Activated CD8-positive, alpha-beta T cell treated with anti-CD3 and anti-CD28 coated beads, Interleukin-2, amount 10 ng/mL, durations not matched to agents 7 days and 5 days (primary cell): Measurements from ENCODE around the gene PLLP. TPM values are rescaled to one million over a fixed set of nuclear protein-coding genes. Genes with fewer than 3 reads are reported as not detected.

ENCODE experiments used
- ATAC-seq: fragments of 150-1000 bp; cut with Tn5 transposase; one replicate; pipeline ENCODE4 v1.10.0; 2021; ENCODE audit warnings: moderate library complexity
- CTCF ChIA-PET: fragments of 350-600 bp; sonication (Branson Sonifier 250); formaldehyde crosslinking; loops from one replicate; lab custom pipeline; 2021; ENCODE audit warnings: antibody characterized with exemption; lab: Charles Lee
- POLR2A ChIA-PET: fragments of 350-600 bp; sonication (Branson Sonifier 250); formaldehyde crosslinking; loops from one replicate; lab custom pipeline; 2021; ENCODE audit warnings: antibody characterized with exemption; lab: Charles Lee
- DNase-seq: peaks from one replicate; pipeline ENCODE4 v3.0.0-alpha.2; 2020
- H3K27ac Mint-ChIP-seq: one replicate; pipeline ENCODE4 v1.8.0; 2021; ENCODE audit warnings: mild to moderate bottlenecking, mixed read lengths
- H3K27me3 Mint-ChIP-seq: one replicate; pipeline ENCODE4 v1.8.0; 2021; ENCODE audit warnings: low read depth, mixed read lengths
- H3K36me3 Mint-ChIP-seq: one replicate; pipeline ENCODE4 v1.8.0; 2021; ENCODE audit warnings: low read depth, mixed read lengths
- H3K4me1 Mint-ChIP-seq: one replicate; pipeline ENCODE4 v1.8.0; 2021; ENCODE audit warnings: low read depth, mixed read lengths
- H3K4me3 Mint-ChIP-seq: one replicate; pipeline ENCODE4 v1.8.0; 2021; ENCODE audit warnings: mild to moderate bottlenecking, mixed read lengths
- H3K9me3 Mint-ChIP-seq: one replicate; pipeline ENCODE4 v1.8.0; 2022; ENCODE audit warnings: mixed read lengths; ENCODE audit not compliant: insufficient read depth
- total RNA-seq, 2 experiments: library from RNA; stranded (reverse); gene quantifications; one replicate each; pipeline ENCODE4 v1.2.3, GENCODE V29; 2021

Gene PLLP, protein sequence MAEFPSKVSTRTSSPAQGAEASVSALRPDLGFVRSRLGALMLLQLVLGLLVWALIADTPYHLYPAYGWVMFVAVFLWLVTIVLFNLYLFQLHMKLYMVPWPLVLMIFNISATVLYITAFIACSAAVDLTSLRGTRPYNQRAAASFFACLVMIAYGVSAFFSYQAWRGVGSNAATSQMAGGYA
- total RNA-seq = under 1 TPM; 0.18 to 0.37 TPM

DNA sequence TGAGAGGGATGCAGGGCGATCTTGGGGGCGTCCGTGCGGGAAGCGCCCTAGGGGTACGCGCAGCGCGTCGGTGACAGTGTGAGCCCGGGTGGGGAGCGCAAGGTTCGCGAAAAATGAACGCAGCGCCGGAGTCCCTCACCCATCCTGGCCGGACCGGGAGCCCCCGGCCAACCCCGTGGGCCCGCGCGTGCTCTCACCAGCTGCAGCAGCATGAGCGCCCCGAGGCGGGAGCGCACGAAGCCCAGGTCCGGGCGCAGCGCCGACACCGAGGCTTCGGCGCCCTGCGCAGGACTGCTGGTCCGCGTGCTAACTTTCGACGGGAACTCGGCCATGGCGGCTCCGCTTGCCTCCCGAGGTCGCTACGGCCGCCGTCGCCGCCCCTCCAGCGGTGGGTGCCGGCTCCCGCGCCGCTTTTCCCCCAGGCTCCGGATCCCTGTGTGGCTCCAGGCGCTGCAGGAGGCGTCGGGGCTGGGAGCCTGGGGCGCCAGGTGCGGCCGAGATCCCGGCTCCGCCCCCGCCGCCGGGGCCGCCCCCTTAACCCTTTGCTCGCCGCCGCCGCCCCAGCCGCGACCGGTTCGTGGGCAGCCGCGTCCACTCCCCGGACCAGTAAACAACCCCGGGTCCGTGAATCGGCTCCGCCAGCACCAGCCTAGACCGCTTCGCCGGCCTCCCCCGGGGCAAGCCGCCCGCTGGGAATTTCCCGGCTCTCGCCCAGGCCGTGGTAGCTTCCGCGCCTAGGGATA lies at the start of gene PLLP:
PLLP (minus strand) TSS at position 464 of the 743 bp plus-strand sequence; CDS start at position 332, 132 bp downstream.
- ATAC-seq (peak; percentile 74), DNase-seq (no peak)
- no peaks in the 10 kb centered on the region for H3K9me3 Mint-ChIP-seq
- POLR2A ChIA-PET = no interaction called here
- peak within 1 kb of the TSS; percentile 61 for H3K4me3 Mint-ChIP-seq
- H3K4me1 Mint-ChIP-seq = peaks cover 18% of the 10 kb centered on the region
- H3K36me3 Mint-ChIP-seq = no peaks in the 10 kb centered on the region
- no peak within 1 kb of the TSS for H3K27ac Mint-ChIP-seq
- peaks cover 36% of the 10 kb centered on the region for H3K27me3 Mint-ChIP-seq
- CTCF ChIA-PET = interaction anchor here (1.2 kb wide), 1 partner anchor 16 kb away, joined by 3 read pairs; no protein-coding TSS in a partner anchor

DNA sequence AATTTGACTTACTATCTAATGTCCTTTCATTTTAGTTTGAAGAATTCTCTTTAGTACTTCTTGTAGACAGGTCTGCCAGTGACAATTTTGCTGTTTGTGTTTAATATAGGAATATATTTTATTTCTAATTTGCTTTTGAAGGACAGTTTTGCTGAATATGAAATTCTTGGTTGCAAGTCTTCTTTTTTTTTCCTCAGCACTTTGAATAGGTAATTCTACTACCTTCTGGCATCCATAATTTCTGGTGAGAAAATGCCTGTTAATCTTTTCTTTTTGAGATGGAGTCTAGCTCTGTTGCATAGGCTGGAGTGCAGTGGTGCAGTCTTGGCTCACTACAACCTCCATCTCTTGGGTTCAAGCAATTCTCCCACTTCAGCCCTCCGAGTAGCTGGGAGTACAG lies 48.9 kb upstream of the PLLP start:
- peaks cover 13% of the 10 kb centered on the region for H3K27me3 Mint-ChIP-seq
- H3K36me3 Mint-ChIP-seq = no peaks in the 10 kb centered on the region
- H3K4me1 Mint-ChIP-seq = no peaks in the 10 kb centered on the region
- H3K27ac Mint-ChIP-seq = no peak overlapping the region
- no peak for ATAC-seq
- no peak overlapping the region for H3K4me3 Mint-ChIP-seq
- ChIA-PET POLR2A (no interaction called here), CTCF (no interaction called here)
- H3K9me3 Mint-ChIP-seq = peaks cover 6% of the 10 kb centered on the region
- no peak for DNase-seq

DNA sequence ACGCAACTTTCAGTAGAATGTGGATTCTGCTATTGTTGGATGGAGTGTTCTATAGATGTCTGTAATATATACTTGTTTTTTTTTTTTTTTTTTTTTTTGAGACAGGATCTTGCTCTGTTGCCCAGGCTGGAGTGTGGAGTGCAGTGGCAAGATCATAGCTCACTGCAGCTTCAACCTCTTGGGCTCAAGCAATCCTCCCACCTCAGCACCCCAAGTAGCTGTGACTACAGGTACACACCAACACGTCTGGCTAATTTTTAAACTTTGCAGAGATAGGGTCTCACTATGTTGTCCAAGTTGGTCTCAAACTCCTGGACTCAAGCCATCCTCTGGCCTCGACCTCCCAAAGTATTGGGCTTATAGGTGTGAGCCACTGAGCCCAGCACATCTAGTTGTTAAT lies 46.9 kb upstream of the PLLP start:
- H3K27ac Mint-ChIP-seq = no peak overlapping the region
- ChIA-PET CTCF (interaction anchor here (2.2 kb wide), 1 partner anchor 85 kb away, joined by 7 read pairs; no protein-coding TSS in a partner anchor), POLR2A (no interaction called here)
- H3K4me1 Mint-ChIP-seq = no peaks in the 10 kb centered on the region
- peaks cover 6% of the 10 kb centered on the region for H3K9me3 Mint-ChIP-seq
- no peak overlapping the region for H3K4me3 Mint-ChIP-seq
- H3K36me3 Mint-ChIP-seq = no peaks in the 10 kb centered on the region
- ATAC-seq (no peak), DNase-seq (no peak)
- peaks cover 11% of the 10 kb centered on the region for H3K27me3 Mint-ChIP-seq

DNA sequence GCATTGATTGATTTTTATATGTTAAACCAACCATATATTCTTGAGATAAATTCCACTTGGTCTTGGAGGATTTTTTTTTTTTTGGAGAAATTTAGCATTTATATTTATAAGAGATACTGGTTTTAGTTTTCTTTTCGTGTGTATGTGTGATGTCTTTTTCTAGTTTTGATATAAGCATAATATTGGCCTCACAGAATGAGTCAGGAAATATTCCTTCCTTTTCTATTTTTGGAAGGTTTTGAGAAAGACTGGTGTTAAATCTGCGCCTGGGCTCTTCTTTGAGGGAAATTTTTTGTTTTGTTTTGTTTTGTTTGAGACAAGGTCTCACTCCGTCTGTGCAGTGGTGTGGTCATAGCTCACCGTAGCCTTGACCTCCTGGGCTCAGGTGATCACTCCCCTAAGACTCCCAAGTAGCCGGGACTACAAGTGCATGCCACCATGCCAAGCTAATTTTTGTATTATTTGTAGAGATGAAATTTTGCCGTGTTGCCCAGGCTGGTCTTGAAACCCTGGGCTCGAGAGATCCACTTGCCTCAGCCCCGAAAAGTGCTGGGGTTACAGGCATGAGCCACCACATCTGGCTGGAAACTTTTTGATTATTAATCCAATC lies 45.4 kb upstream of the PLLP start:
- ChIA-PET CTCF (interaction anchor here (2.2 kb wide), 1 partner anchor 87 kb away, joined by 7 read pairs; no protein-coding TSS in a partner anchor), POLR2A (no interaction called here)
- Mint-ChIP-seq H3K36me3 (no peaks in the 10 kb centered on the region), H3K27ac (no peak overlapping the region), H3K4me1 (no peaks in the 10 kb centered on the region), H3K27me3 (peaks cover 9% of the 10 kb centered on the region), H3K4me3 (no peak overlapping the region), H3K9me3 (peaks cover 3% of the 10 kb centered on the region)
- DNase-seq (no peak), ATAC-seq (no peak)

DNA sequence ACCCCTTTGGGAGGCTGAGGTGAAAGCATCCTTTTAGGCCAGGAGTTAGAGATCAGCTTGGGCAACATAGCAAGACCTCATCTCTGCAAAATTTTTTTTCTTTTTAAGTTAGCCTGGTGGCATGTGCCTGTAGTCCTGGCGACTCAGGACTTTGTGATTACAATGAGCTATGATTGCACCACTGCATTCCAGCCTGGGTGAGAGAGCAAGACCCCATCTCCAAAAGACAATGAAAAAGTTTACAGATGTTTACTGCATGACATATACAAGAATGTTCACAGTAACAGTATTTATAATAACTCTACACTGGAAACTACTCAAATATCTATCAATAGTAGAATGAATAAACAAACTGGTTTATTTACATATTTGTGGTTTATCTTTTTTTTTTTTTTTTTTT lies 41.0 kb upstream of the PLLP start:
- no peak overlapping the region for H3K27ac Mint-ChIP-seq

DNA sequence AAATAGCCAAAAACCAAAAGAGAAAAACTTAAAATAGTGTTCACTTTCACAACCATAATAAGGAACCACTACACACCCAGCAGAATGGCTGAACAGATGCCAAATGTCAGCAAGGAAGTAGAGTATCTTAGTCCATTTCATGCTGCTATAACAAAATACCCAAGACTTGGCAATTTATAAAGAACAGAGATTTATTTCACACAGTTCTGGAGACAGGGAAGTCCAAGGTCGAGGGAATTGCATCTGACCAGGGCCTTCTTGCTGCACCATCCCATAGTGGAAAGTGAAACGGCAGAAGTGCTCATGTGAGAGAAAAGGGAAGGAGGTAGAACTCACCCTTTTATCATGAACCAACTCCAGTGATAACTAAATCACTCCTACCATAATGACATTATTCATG lies 40.3 kb upstream of the PLLP start:
- no peaks in the 10 kb centered on the region for H3K9me3 Mint-ChIP-seq
- no peak overlapping the region for H3K27ac Mint-ChIP-seq
- no peak for ATAC-seq
- no peak overlapping the region for H3K4me3 Mint-ChIP-seq
- H3K36me3 Mint-ChIP-seq = no peaks in the 10 kb centered on the region
- ChIA-PET CTCF (no interaction called here), POLR2A (no interaction called here)
- H3K4me1 Mint-ChIP-seq = no peaks in the 10 kb centered on the region
- DNase-seq = no peak
- peaks cover 5% of the 10 kb centered on the region for H3K27me3 Mint-ChIP-seq

More for the DNA sequence above, 41.0 kb upstream of the PLLP start:
- Mint-ChIP-seq H3K36me3 (no peaks in the 10 kb centered on the region), H3K27me3 (peaks cover 7% of the 10 kb centered on the region), H3K4me1 (no peaks in the 10 kb centered on the region), H3K4me3 (no peak overlapping the region), H3K9me3 (no peaks in the 10 kb centered on the region)
- no peak for ATAC-seq
- no peak for DNase-seq
- CTCF ChIA-PET = no interaction called here
- POLR2A ChIA-PET = no interaction called here

DNA sequence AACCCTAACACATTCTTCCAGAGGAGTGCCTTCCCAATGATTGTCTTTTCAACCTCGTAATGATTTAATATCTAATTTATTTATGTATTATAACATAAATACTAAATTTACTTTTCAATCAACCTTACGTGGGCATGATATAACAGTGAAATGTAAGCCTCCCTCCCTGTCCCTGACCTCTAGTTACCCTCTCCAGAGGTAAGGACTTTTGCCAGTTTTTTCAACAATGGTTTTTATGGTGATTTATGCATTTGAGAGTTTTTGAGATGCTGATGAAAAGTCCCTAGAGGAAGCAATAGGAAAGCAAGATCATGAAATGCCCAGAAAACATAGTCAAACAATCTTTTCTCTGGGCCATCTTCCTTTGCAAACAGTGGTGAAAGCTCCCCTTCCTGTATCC lies 35.2 kb upstream of the PLLP start:
- Mint-ChIP-seq H3K27ac (no peak overlapping the region), H3K4me3 (no peak overlapping the region), H3K4me1 (peaks cover 6% of the 10 kb centered on the region), H3K9me3 (no peaks in the 10 kb centered on the region), H3K36me3 (no peaks in the 10 kb centered on the region), H3K27me3 (no peaks in the 10 kb centered on the region)
- ATAC-seq = no peak
- no peak for DNase-seq
- CTCF ChIA-PET = no interaction called here
- POLR2A ChIA-PET = no interaction called here

DNA sequence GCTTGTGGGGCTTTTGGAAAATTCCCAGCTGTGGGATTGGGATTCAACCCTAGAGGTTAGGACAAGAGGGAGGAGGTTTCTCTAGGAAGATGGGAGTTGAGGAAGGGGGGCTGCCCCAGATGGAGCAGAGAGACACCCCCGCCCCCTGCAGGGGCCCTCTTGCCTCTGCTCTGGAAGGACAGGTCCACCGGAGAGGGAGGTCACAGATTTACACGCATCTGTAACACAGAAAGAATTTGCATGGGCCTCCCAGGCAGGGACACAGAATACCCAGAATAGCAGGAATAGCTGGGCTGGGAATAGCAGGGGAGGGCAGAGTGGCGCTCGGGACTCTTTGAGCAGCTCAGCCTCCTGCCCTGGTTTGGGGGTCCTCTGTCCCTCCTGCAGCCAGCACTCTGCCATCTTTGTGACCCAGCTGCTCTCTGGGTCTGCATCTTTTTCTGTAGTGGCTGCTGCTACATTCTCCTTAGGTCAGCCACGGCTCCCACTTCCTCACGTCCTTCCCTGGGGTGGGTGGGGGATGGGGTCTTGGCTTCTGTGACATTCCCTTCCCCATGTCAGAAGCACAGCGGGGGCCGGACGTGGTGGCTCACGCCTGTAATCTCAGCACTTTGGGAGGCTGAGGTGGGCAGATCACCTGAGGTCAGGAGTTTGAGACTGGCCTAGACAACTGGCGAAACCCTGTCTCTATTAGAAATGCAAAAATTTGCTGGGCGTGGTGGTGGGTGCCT lies 33.9 kb upstream of the PLLP start:
- H3K4me3 Mint-ChIP-seq = no peak overlapping the region
- POLR2A ChIA-PET = no interaction called here
- CTCF ChIA-PET = interaction anchor here (1.1 kb wide), 1 partner anchor 99 kb away, joined by 3 read pairs; no protein-coding TSS in a partner anchor
- H3K4me1 Mint-ChIP-seq = peaks cover 14% of the 10 kb centered on the region
- no peak overlapping the region for H3K27ac Mint-ChIP-seq
- no peaks in the 10 kb centered on the region for H3K36me3 Mint-ChIP-seq
- H3K9me3 Mint-ChIP-seq = no peaks in the 10 kb centered on the region
- DNase-seq (no peak), ATAC-seq (no peak)
- no peaks in the 10 kb centered on the region for H3K27me3 Mint-ChIP-seq

DNA sequence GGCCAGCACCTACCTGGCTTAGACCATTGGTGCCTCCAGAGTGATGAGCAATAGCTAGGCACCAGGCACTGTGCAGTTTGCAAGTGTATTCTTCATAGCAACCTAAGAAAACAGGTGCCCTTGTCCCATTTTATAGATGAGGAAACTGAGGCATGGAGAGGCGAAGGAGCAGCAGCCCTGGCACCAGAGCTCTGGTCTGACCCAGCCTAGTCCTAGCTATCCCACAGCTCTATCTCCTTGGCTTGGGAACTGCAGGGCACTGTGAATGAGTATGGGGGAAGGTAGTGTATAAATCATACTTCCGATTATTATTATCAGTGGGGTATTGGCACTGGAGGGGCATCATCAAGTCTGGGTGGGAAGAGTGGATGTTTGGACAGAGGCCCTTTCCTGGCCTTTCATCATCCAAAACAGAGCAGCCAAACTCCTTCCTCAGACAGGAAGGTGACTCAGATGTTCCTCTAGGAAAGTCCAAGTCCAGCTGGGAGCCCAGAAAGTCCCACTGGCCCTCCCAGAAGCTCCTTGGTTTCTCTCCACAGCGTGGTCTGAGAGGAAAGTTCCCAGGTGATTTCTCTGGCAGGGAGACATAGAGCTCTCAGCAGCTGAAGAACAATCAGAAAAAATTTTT lies 32.0 kb upstream of the PLLP start:
- Mint-ChIP-seq H3K27me3 (no peaks in the 10 kb centered on the region), H3K4me3 (no peak overlapping the region), H3K36me3 (no peaks in the 10 kb centered on the region), H3K9me3 (no peaks in the 10 kb centered on the region), H3K27ac (no peak overlapping the region), H3K4me1 (peaks cover 18% of the 10 kb centered on the region)
- ATAC-seq (no peak), DNase-seq (no peak)
- CTCF ChIA-PET = interaction anchor here (1.8 kb wide), 1 partner anchor 100 kb away, joined by 8 read pairs; no protein-coding TSS in a partner anchor
- POLR2A ChIA-PET = interaction anchor here (0.5 kb wide), 1 partner anchor 81 kb away, joined by 3 read pairs; no protein-coding TSS in a partner anchor

DNA sequence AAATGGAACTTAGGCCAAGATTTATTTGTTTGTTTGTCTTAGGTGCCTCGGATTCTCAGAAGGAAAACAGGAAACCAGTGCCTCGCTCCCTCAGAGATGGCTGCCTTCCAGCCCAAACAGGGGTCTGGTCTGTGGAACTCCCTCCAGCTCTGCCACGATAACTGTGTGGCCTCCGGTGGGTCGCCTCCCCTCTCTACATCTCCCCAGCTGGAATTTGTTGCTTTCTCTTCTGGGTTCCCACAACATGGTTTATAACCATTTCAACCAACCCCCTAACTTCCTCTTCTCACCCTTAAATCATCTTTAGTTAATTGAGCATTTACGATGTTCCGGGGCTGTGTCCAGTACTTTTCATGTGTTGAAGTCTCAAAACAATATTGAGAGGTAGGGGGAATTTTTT lies 30.9 kb upstream of the PLLP start:
- Mint-ChIP-seq H3K27me3 (no peaks in the 10 kb centered on the region), H3K36me3 (no peaks in the 10 kb centered on the region), H3K4me3 (no peak overlapping the region), H3K27ac (no peak overlapping the region), H3K9me3 (no peaks in the 10 kb centered on the region), H3K4me1 (peaks cover 21% of the 10 kb centered on the region)
- ATAC-seq (no peak), DNase-seq (no peak)
- CTCF ChIA-PET = interaction anchor here (3.7 kb wide), 1 partner anchor 102 kb away, joined by 29 read pairs; no protein-coding TSS in a partner anchor
- POLR2A ChIA-PET = no interaction called here

DNA sequence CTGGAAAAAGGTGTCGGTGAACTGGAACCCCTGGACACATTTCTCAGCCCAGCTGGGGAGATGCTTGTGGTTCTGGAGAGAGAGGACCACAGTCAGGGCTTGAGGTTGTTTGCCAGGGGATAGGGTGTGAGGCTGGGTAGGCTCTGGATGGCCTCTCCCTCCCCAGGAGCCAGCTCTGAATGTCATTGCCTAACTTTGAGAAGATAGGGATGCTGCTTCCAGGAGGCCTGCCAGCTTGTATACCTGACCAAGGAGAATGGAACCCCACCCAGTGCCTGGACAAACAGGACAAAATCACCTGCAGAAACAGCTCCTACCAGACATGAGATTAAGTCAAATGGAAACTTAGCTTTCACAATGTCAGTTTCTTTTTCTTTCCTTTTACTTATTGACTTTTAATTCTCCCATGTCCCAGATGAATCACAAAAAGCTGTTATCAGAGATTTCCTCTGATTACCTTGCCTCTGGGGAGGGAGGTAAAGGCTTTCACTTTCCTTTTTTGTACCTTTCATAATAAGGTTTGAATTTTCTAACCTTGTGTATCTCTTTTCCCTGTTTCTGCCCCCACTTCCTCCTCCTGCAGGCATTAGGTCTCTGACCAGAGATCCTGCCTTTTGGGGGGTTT lies 29.8 kb upstream of the PLLP start:
- peak; percentile 50 for ATAC-seq
- H3K9me3 Mint-ChIP-seq = no peaks in the 10 kb centered on the region
- no peak overlapping the region for H3K4me3 Mint-ChIP-seq
- CTCF ChIA-PET = interaction anchor here (0.9 to 3.7 kb wide), 3 partner anchors 11 to 104 kb away, joined by 6 to 29 read pairs (median 6); no protein-coding TSS in a partner anchor
- no peak for DNase-seq
- H3K36me3 Mint-ChIP-seq = no peaks in the 10 kb centered on the region
- peaks cover 25% of the 10 kb centered on the region for H3K4me1 Mint-ChIP-seq
- POLR2A ChIA-PET = interaction anchor here (0.6 kb wide), 1 partner anchor 396 kb away, joined by 3 read pairs; no protein-coding TSS in a partner anchor
- peak overlapping the region; percentile 72 for H3K27ac Mint-ChIP-seq
- no peaks in the 10 kb centered on the region for H3K27me3 Mint-ChIP-seq
